HG03025 (cell line): Measurements from ENCODE around the gene RAET1E.
"Not testable (repeated sequence)": the region's sequence is repeated elsewhere in the genome, so short reads cannot be mapped to it uniquely, and the experiment has no call there.

ENCODE experiments used
- ATAC-seq: cut with Tn5 transposase; IDR thresholded peaks from one replicate; pipeline ENCODE4 v1.9.1; 2021; ENCODE audit warnings: mild to moderate bottlenecking, moderate library complexity; ENCODE audit not compliant: unreplicated experiment, low FRiP score

RAET1E gene, protein sequence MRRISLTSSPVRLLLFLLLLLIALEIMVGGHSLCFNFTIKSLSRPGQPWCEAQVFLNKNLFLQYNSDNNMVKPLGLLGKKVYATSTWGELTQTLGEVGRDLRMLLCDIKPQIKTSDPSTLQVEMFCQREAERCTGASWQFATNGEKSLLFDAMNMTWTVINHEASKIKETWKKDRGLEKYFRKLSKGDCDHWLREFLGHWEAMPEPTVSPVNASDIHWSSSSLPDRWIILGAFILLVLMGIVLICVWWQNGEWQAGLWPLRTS

DNA sequence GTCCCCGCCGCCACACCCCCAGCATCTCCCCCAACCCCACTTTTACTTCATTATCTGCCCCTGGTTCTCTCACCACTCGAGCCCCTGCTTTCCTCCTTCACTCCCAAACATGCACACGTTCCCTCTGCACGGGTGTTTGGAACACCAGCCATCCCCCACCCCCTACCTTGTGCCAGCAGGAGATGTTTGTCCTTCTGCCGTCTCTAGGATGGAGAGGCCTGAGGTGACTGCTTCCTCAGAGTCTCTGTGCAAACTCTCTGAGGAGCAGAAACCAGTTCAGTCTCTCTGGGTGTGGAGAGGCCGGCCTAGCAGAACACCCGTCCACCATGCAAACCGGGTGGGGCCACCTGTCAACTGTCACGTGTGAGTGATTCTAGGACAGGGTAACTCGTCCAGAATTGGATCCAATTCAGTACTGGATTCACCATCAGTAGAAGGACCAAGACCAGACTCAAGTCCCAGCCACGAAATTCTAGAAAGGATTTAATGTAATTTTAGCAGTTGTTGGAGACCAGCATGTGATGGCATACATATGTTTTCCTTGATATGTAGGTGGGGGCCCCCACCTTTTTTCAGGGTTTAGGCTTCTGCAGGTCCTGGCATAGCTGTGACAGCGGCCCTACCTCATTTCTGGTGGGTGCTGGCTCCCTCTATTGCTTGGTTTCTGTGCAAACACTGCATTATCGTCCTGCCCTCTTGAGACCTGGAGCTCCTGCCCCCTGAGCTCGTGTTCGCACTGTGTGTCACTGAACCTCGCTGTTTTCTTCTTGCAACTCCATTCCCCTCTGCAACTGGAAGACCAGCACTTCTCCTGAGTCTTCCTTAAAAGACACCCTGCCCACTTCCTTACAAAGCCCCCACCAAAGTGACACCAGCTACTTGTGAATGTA, at the start of gene RAET1E:
Gene RAET1E (minus strand): TSS at position 259 of the 890 bp plus-strand sequence. CDS start 7,212 bp downstream, outside the sequence.
- ATAC-seq = no peak

DNA sequence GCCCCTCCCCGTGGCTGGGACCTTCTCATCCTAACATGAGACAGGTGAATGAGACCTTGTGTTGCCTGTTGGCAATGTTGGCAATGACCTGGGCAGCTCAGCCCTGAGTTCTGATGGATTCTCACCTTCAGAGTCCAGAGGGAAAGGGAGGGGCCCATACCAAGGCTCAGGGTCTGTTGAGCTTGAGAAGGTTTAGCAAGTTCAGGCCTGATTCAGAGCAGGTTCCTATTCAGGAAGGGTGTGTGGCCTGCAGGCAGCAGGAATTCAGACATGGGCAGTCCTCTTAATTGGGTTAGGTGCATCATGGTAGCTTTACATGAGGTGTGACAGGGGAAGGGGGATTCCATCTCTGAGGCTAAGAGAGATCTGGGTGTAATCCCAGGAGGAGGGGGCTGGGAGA, 49.6 kb upstream of the RAET1E start:
- ATAC-seq = not testable (repeated sequence)

DNA sequence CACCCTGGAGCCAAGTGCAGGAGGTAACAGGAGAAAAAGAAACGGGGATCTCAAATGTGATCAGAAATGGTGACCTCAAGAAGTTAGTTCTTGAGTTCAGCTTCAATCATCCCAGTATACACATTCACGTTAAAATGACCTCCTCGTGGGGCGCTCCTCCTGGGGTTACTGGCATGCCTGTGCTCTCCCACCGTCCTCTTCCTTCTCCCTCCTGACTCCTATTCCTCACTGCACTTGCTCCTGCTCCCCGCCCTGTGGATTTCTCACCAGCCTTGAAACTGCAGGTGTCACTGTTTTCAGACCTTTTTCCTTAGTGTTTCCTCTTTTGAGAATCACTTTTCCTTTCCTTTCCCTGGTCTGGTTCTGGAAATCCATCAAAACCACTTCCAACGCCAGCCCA, 48.7 kb upstream of the RAET1E start:
- not testable (repeated sequence) for ATAC-seq

DNA sequence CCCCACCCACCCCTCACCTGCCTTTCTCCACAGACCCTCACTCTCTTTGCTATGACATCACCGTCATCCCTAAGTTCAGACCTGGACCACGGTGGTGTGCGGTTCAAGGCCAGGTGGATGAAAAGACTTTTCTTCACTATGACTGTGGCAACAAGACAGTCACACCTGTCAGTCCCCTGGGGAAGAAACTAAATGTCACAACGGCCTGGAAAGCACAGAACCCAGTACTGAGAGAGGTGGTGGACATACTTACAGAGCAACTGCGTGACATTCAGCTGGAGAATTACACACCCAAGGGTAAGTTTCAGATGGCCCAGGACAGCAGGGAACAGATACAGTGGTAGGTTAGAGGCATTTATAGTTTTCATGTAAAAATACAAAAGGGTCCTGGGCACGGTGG, 47.4 kb upstream of the RAET1E start:
- not testable (repeated sequence) for ATAC-seq

DNA sequence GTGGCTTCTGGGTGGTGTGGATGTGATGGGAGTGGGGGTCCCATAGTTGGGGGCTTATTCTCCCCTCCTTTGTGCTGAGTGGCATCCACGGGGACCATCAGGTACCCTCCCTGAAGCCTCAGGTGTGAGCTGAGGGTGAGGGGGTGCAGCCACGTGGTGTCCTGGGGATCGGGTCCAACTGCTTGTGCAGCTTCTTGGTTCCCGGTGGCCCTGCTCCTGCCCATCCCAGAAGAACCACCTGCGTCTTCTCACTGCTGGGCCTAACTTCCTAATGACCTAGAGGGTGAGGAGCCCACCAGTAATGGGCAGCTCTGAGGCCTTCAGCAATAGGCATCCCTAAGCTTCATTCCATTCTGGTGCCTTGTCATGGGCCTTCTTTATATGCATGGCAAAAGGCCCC, 45.4 kb upstream of the RAET1E start:
- ATAC-seq = not testable (repeated sequence)

DNA sequence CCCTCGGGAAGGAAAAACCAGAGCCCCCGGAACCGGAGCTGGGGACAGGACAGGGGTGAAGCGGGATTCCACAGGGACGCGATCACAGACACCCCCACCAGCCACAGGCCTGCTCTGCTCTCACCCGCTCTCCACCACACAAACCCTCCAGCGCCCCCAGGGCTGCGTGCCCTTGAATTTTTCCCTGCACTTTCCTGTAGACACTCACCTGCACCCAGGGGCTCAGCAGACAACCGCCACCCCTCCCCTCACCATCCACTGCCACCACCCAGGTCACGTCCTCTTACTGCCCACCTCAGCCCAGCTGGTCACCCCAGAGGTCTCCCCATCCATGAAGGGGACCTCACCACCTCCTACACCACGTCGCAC, 44.5 kb upstream of the RAET1E start:
- no peak for ATAC-seq

DNA sequence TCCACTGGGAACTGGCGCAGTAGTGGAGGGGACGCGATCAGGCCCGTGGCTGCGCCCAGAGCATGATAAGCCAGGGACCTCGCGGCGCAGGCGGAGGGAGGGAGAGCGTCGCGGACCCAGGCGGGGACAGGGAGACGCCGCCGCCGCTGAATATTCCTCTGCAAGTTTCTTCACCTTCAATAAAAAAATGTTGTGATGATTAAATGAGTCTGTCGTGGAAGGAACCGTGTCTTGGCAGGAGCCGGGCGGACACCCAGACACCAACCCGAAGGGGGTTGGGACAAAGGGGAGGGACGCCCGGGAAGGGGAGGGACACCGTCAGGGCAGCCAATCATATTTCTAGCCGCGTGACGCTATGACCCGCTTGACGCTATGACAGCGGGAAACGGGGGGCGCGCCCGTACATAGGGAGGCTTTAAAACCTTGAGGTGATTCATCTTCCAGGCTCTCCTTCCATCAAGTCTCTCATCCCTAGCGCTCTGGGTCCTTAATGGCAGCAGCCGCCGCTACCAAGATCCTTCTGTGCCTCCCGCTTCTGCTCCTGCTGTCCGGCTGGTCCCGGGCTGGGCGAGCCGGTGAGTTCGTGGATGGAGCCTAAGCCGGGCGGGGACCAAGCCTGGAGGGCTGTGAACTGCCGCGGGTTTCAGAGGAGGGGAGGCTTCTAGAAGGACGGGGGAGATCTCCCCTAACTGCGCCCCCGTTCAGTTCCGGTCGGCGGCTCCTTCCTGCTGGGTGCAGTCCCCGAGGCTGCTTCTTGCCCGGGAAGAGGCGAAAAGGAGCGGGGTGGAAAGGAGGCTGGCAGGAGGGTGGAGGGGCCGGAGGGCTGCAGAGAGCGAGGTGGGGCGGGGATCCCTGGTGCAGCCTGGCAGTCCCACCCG, 43.9 kb upstream of the RAET1E start, which contains the start of gene ULBP2:
Gene ULBP2 (plus strand): TSS at position 432 of the 878 bp plus-strand sequence. CDS start 59 bp downstream, at position 491.
- ATAC-seq = no peak

DNA sequence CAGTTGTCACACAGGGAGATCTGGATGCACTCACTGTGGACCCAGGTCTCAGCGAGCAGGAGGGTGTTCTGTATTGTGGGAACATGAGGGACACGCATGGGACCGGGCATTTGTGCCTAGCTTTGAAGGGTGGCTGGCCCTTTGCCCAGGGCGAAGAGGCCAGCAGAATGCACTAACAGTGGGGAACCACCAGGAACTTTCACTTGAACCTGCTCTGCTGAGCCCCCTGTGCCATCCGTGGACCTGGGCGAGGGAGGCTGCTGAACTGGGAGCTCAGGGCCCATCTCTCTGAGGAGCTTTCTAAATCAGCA, 42.7 kb upstream of the RAET1E start:
- ATAC-seq = no peak

DNA sequence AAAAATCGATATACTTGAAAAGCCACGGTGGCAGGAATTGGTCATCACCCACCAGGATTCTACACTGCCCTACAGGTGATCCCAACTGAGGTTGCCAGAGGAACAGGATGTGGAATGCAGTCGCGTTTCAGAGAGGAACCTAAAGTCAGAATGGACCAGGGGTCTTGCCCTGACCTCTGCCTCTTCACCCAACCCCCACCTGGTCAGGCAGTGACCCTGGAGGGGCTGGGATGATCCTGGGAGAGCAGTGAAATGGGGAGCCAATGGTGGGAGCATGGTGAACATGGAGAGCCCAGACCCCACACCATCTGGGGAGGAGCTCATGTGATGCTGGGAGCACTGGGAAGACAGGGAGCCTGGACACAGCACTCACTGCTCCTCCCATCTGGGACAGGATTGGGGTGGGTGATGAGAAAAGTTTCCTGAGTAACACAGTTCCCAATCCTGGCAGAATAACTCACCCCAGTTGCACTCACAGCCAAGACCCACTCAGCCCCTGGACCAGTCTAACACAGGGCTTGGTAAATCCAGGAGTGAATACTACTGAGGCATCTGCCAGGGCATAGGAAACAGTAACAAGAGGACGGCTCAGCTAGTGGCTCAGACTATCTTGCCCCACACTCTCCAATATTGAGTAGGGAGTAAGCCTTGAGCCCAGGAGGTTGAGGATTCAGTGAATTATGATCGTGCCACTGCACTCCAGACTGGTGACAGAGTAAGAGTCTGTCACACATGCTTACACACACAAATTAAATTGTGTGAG, 42.2 kb upstream of the RAET1E start:
- ATAC-seq = no peak

DNA sequence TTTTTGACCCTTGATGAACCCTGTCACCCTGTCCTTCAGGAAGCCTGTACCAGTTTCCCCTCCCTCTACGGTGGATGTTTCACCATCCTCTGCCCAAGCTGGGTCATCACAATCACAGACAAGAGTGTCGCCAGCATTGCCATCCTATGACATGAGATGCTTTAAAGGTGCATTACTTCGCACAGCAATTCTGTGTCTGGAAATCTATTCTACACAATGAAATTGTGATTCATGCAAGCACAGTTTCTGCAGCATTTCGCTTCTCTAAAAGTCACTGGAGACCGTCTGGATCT, 41.4 kb upstream of the RAET1E start:
- no peak for ATAC-seq

DNA sequence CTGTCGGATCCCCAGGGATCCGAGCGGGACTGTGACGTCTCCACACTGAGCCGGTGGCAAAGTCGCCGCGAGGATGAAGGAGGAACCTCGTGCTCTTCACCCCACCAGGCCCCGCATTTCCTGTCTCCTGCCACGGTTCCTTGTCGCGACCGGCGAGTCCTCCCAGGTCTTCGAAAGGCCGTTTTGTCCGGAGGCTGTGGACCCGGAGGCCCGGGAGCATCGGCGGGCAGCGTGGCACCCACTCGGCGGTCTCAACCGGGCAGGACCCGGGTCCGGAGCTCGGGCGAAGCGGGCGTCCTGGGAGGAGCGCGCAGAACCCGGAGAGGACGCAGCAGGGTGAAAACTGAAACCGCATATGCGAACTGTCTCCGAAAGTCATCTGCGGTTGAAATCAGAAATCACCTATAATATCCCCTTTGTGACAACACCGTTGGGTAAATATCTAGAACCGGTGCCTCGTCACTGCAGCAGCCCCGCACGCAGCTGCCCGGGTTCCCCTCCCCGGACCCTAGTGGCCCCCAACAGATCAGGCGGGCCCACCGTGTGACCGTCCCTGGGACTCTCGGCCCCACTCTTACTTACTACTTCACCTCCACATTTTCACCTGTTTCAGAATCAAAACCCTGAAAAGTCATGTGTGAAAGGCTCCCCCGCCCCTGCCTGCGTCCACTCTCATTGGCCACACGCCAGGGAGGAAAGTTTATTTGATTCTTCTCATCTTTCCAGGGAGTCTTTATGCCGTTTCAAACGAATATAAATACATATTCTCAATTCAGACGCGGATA, 40.9 kb upstream of the RAET1E start:
- ATAC-seq = peak; percentile 78

DNA sequence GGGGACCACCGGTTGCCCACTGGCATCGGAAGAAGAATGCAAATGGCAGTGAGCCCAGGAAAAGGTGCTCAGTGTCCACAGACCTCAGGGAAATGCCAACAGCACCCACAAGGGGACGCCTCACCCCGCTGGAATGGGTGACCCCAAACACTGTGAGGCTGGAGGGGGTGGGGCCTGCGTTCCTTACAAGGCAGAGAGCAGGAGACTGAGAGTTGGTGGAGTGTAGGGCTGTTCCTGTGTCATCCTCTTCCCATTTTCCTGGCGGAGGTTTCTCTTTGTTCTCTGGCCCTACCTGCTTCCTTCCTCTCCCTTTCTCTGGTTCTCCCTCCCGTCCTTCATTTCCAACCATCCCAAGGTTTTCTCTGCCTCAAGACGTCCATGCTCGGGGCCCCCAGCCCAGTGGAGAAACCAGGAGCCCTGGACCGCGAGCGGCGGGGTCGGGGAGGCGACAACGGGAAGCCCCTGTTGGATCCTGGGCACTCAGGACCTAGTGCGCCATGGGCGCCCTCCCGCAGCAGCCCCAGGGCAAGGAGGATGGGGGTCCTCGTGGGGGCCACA, 40.2 kb upstream of the RAET1E start:
- not testable (repeated sequence) for ATAC-seq

DNA sequence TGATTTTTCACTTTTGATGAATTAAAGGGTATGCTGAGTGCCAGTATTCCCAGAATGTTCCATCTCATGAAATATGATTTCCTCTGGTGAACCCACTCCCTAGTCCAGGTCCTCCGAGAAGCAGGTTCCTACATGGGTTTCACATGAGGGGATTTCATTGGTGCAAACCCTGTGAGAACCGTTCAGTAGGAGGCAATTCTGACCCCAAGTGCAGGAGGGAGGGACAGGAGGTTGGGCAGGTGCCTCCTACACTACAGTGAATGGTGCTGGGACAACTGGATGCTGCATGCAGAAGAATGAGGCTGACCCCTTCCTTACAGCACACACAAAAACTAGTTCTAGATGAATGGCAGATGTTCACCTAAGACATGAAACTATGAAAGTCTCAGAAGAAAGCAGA, 38.8 kb upstream of the RAET1E start:
- ATAC-seq = no peak

DNA sequence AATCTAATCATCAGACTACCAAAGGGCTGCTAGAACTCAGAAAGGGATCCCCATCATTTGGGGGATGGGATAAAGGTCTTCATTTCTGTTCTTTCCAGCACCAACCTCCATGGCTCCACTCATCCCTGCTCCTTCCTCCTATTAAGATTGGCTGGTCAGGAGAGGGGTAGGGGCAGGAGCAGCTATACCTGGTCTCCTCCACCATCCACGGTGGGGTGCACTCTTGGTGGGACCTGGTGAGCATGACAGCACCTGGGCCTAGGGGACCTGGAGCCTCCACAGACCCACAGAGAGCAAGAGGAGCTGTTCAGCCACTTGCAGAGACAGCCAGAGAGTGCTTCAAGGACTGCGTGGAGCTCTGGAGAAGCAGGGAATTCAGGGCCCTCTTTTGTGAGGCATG, 37.8 kb upstream of the RAET1E start:
- no peak for ATAC-seq

DNA sequence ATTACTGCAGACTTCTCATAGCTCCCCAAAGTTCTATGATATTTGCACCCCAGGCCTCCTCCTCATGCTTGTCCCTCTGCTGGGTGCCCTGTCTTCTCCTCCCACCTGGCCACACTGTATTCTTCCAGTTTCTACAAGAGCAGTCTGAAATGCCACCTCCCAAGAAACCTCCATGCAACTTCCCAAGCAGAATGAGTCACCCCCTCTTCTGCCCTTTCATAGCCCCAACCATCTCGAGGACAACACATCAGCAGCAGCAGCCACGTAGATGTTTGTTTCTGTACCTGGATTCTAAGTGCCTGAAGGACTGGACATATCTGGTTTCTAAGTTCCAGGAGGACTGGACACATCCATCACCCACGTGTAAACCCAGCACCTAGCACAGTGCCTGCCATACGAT, 37.3 kb upstream of the RAET1E start:
- ATAC-seq = no peak

DNA sequence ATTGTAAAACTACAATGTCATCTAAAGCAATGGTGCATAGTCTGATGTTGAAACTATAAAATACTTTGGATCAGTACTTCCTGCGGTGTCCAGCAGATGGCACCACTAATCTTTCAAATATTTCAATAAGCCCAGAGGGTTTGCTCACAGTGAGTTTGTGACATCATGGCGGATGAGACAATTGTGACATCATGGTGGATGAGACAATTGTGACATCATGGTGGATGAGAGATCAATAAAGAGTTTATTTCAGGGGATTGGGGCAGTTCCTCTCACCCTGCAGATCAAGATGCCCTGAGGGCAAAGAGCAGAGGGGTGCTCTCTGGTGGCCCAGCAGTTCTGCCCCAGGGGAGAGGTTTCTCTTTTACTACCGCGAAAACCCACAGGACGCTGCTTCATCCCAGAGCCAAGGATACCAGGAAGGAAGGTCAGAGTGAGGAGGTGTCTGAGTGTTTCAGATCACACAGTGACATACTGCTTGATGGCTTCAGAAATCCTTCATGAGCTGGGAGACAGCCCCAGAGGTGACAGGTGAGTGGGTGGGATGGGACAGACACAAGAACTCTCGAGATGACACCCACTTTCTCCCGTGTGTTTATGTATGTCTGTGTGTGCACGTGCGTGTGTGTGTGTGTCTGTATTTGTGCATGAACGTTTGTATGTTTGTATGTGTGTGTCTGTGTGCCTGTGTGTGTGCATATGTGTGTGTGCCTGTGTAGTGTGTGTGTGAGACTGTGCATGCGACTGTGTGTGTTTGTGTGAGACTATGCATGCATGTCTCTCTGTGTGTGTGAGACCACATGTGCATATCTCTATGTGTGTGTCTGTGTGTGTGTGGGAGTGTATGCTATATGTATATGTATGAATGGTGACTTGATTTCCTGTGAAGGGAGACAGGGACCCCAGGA, 36.6 kb upstream of the RAET1E start:
- no peak for ATAC-seq

DNA sequence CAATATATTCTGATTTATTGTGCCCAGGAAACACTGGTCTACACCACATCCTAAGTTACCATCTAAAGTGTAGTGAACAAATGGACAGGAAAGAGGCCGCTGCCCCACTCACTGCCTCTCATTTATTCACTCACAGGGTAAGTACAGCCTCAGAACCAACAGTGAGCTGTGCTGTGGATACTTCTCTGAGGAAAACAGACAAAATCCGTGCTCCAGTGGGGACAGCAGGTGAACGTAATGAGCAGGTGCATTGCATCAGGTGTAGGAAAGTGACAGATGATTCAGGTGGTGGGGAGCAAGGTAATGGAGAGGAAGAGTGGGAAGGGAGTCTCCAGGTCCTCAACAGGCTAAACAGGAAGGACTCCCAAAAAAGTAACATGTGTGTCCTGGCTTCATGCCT, 35.5 kb upstream of the RAET1E start:
- ATAC-seq = no peak

DNA sequence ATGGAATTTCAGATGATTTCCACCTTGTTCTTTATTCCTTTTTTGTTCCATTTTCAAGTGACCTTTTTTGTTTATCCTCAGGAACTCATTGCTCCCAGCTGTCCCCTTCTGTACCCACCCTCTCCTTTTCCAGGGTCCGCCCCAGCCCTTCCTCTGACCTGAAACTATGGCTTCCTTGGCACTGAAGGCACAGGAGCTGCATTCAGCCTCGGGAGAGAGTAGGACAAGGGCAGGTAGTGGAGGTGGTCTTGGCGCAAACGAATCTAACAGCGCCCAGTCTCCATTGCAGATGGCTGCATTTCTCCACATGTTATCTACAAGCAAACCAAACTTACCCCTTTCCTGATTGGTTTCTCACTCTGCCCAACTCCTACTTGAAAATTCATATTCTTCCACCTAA, 35.1 kb upstream of the RAET1E start:
- ATAC-seq = no peak
